ENCODE measurements around the gene SERTAD1. TPM values are rescaled to one million over a fixed set of nuclear protein-coding genes. Genes with fewer than 3 reads are reported as not detected.
"Not testable (repeated sequence)": the region's sequence is repeated elsewhere in the genome, so short reads cannot be mapped to it uniquely, and the experiment has no call there.

Gene SERTAD1
- 2.0 TPM for total RNA-seq

DNA sequence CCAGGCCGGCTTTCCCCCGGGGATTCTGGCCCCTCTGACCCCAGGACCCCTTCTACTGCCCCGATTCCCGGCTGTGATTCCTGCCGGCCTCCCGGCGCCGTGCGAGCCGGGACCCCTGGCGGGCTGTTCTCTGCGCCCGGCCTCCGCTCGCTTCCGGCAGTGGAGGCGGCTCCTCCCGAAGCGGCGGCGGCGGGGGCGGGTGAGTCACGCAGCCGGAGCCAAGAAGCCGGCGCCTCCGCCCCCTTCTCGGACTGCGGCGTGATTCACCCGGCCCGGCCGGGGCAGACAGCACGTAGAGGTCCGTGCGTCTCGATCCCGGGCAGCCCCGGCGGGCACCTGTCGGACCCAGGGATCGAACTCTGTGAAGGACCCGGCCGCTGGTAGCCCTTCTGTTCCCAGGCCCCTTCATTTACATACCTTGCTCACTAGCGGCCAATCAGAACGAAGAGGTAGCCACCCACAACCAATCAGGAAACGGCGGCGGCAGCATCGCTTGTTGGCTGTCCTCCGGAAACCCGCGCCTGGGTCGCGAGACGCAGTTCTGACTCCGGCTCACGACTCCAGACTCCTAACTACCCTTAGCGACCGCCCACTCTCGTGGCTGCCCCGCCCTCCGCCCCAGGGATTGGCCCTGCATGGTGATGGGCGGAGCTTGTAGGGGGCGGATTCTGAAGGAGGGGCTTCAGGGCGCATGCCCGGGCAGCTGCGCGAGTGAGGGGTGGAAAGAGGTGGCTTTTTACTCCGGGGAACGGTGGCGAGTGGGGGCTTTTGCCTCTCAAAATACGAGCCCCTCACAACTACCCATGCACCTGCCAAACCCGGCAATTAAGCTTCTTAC lies at the start of gene SERTAD1:
SERTAD1 (minus strand) TSS at position 543 of the 838 bp plus-strand sequence. CDS start 2,446 bp downstream, outside the sequence.
- peak; percentile 82 for FAIRE-seq
- DNase-seq (ENCODE audit: low spot score in 2 of 2) = peak; percentile 99 to 100

- FAIRE-seq (no peak), DNase-seq (ENCODE audit: low spot score in 2 of 2) (no peak)
These were observed 48.9 kb upstream of the SERTAD1 start for GRCh38 chr19:40474737-40475136.

- FAIRE-seq (no peak), DNase-seq (ENCODE audit: low spot score in 2 of 2) (no peak)
These were observed 46.7 kb upstream of the SERTAD1 start for GRCh38 chr19:40472516-40472915.

DNA sequence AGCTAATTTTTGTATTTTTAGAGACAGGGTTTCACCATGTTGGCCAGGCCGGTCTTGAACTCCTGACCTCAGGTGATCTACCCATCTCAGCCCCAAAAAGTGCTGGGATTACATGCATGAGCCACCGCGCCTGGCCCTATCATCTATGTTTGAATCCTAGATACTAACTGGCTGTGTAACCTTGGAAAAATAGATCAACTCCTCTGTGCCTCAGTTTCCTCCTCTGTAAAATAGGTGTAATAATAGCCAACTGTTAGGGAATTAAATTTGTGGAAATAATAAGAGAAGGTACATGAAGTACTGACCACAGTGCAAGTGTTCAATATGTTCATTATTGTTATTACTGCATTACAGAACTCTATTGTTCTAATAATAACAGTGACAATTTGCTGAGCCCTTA lies 45.3 kb upstream of the SERTAD1 start:
- DNase-seq (ENCODE audit: low spot score in 2 of 2) (no peak), FAIRE-seq (no peak)

DNA sequence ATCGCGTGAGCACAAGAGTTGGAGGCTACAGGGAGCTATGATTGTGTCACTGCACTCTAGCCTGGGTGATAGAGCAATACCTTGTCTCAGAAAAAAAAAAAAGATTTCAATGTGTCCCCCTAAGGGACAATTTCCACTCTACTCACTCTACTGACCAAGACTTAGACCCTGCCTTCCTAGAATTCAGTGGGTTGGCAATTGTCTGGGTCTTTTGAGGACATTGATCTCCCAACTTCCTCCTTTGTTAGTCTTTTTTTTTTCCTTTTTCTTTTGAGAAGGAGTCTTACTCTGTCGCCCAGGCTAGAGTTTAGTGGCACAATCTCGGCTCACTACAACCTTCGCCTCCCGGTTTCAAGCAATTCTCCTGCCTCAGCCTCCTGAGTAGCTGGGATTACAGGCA lies 43.2 kb upstream of the SERTAD1 start:
- no peak for DNase-seq (ENCODE audit: low spot score in 2 of 2)
- no peak for FAIRE-seq

DNA sequence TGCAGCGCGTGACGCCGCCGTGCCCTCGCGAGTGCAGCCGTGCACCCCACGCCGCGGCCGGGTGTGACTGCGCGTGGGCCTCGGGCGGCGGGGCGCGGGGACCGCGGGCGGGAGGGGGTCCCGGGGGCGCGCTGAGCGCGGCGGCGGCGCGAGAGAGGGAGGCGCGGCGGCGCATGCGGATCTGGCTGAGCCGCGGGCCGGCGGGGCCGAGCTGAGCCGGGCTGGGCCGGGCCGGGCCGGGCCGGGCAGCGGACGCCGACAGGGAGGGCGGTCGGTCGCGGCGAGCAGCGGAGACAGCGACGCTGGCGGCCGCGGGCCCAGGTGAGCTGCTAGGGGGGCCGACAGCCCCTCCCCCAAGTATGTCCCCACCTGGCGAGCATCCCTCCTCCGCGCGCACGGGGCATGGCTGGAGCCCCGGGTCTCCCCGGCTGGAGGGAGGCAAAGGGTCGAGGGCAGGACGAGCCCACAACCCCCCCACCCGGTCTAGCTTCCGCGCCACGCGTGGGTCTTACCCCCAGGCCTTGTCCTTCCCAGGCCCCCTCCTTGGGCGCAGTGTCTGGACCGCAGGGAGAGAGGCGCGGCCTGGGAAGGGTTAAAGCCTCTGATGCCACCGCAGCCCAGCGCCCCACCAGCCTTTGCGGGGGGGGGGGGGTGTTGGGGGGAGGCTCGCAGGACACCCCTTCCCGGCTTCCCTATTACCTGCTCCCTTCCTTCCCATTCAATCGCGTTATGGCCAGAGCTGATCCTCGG lies 41.4 kb upstream of the SERTAD1 start, which contains the start of gene SPTBN4:
SPTBN4 (plus strand) TSS at position 17 of the 750 bp plus-strand sequence. CDS start 5,621 bp downstream, outside the sequence.
- no peak for FAIRE-seq
- DNase-seq (ENCODE audit: low spot score in 2 of 2) = peak; percentile 59 to 64

DNA sequence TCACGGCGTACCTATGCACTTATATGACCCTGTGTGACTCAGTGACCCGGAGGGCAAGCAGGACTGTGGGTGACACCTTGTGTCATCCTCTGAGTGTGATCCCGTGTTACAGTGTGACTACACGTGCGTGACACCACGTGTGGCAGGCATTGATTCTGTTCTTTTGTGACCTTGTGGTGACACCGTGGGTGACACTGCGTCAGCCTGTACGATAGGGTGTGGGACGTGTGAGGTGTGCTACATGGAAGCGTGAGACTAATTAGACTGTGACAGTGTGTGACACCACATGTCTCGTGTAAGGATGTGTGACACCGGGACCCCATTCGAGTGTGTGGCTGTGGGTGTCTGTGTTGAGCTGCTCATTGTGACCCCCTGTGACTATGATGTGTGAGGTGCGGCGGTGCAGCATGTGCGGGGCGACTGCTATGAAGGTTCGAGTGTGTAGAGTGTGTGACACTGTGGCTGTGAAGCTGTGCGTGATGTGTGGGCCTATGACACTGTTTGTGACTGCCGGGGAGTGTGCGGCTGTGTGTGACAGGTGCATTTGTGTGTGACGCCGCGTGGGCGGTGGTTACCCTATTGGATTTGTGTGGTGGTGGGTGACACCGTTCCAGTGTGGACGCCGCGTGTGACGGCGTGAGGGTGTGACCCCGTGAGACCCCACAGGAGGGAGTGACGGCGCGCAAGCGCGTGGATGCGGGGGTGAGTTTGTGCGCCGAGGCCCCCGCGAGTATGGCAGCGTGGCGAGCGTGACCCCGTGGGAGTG lies 40.6 kb upstream of the SERTAD1 start:
- FAIRE-seq (no peak), DNase-seq (ENCODE audit: low spot score in 2 of 2) (peak in 1 of 2 donors; percentile 54)

- FAIRE-seq (peak; percentile 94), DNase-seq (ENCODE audit: low spot score in 2 of 2) (peak; percentile 98)
These were observed 39.9 kb upstream of the SERTAD1 start, which contains the start of gene BLVRB for GRCh38 chr19:40465557-40466218. Gene BLVRB (minus strand): TSS chr19:40465745. CDS start chr19:40465688, 57 bp downstream.

- FAIRE-seq (no peak), DNase-seq (ENCODE audit: low spot score in 2 of 2) (no peak)
These were observed 39.3 kb upstream of the SERTAD1 start for GRCh38 chr19:40465025-40465556.

DNA sequence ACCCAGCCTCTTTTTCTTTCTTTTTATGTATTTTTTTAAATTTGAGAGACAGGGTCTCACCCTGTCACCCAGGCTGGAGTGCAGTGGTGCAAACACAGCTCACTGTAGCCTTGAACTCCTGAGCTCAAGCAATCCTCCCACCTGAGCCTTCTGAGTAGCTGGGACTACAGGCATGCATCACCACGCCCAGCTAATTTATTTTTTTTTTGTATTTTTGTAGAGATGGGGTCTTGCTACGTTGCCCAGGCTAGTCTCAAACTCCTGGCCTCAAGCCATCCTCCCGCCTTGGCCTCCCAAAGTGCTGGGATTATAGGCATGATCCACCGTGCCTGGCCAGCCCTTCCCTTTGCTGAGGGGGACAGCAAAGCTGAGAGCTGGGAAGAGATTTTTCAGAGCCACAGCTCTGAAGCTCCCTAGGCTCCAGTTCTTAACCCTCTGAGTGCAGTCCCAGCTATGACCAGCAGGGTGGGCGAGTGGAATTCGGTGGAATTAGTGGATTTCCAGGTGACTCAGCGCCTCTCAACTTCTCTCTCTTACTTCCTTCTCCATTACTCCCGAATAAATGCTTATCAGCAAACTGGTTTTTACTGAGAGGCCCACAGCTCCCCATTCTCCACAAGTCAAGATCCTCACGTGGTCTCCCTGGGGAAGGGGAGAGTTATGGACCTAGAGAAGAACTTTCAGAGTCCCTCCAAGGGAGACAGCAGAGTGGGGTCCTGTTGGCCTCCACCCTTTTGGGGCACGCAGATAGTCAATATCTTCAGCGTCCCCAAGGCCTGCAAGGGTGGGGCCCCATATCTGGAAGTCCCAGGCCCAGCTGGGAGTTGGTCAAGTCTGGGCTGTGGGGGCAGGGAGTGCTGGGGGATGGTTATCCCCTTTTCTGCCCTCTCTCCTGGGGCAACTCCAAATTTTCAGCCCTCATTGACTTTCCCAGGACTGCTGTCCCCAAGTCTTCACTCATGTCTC lies 38.5 kb upstream of the SERTAD1 start:
- DNase-seq (ENCODE audit: low spot score in 2 of 2) (peak; percentile 61 to 71), FAIRE-seq (no peak)

DNA sequence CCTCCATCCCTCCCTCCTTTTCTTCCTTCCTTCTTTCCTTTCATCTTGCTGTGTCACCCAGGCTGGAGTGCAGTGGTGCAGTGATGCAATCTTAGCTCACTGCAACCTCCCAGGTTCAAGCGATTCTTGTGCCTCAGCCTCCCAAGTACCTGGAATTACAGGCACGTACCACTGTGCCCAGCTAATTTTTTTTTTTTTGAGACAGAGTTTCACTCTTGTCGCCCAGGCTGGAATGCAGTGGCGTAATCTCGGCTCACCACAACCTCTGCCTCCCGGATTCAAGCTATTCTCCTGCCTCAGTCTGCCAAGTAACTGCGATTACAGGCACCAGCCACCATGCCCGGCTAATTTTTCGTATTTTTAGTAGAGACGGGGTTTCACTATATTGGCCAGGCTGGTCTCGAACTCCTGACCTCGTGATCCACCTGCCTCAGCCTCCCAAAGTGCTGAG lies 37.8 kb upstream of the SERTAD1 start:
- not testable (repeated sequence) for FAIRE-seq

GRCh38 chr19:40461669-40462221 lies 36.0 kb upstream of the SERTAD1 start:
- no peak for FAIRE-seq
- DNase-seq (ENCODE audit: low spot score in 2 of 2) = no peak

More for the DNA sequence above, 37.8 kb upstream of the SERTAD1 start:
- DNase-seq (ENCODE audit: low spot score in 2 of 2) = not testable (repeated sequence)

DNA sequence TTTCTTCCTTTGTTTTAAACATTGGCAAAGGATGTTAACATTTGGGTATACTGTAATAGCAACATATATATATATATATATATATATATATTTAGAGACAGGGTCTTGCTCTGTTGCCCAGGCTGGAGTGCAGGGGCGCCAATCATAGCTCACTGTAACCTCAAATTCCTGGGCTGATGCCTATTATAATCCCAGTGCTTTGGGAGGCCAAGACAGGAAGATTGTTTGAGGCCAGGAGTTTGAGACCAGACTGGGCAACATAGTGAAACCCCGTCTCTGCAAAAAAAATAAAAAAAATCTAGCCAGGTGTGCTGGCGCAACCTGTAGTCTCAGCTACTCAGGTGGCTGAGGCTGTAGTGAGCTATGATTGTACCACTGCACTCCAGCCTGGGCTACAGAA lies 34.4 kb upstream of the SERTAD1 start:
- DNase-seq (ENCODE audit: low spot score in 2 of 2) (no peak), FAIRE-seq (no peak)

- DNase-seq (ENCODE audit: low spot score in 2 of 2) (no peak), FAIRE-seq (no peak)
These were observed 32.8 kb upstream of the SERTAD1 start for GRCh38 chr19:40458597-40458974.

DNA sequence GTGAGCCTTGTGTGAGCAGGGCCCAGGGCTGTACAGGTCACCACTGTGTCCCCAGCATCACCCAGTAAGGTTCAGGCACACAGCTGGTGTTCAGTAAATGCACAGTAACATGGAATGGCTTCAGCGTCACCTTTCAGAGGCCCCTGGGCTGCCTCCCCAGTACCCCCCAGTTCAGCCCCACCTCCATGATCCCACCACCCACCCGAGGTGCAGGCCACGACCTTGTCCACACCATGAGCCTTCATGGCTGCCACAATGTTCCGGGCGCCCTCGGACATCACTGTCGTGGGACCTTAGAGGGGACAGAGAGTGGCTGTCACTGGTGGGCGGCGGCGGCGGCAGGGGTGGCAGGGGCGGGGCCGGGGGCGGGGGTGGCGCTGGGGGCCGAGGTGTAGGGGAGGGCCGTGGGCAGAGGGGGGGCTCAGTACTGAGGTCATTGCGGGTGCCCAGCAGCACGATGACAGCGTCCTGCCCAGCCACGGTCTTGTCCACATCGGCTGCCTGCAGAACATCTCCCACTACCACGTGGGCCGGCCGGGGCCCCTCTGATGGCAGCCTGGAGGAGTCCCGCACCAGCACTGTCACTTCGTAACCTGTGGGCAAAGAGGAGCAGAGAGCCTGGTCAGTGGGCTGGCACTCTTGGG lies 32.3 kb upstream of the SERTAD1 start:
- DNase-seq (ENCODE audit: low spot score in 2 of 2) (no peak), FAIRE-seq (no peak)

GRCh38 chr19:40457048-40457447 lies 31.3 kb upstream of the SERTAD1 start:
- DNase-seq (ENCODE audit: low spot score in 2 of 2) = no peak

DNA sequence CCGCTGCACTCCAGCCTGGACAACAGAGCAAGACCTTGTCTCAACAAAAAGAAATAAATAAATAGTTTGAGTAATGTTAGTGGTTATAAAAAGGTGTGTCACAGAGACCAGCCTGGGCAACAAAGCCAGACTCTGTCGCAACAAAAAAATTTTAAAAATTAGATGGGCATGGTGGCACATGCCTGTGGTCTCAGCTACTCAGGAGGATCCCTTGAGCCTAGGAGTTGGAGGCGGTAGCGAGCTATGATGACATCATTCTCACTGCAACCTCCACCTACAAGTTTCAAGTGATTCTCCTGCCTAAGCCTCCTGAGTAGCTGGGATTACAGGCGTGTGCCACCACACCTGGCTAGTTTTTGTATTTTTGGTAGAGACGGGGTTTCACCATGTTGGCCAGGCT lies 28.2 kb upstream of the SERTAD1 start:
- FAIRE-seq; DNase-seq (ENCODE audit: low spot score in 2 of 2): not testable (repeated sequence)

More at GRCh38 chr19:40457048-40457447, 31.3 kb upstream of the SERTAD1 start:
- FAIRE-seq = no peak
